NCI-H187 treated with DMSO at 0.1 percent for 48 hours (cell line): Measurements from ENCODE around the gene SPRED3.
A peak's percentile ranks its signal among the peaks of the same experiment; 100 is the strongest.
"Not testable (repeated sequence)": the region's sequence is repeated elsewhere in the genome, so short reads cannot be mapped to it uniquely, and the experiment has no call there.

Experiments used
- DNase-seq: peaks from one replicate; lab custom pipeline; 2025; lab: John Stamatoyannopoulos, UW

Gene SPRED3, protein sequence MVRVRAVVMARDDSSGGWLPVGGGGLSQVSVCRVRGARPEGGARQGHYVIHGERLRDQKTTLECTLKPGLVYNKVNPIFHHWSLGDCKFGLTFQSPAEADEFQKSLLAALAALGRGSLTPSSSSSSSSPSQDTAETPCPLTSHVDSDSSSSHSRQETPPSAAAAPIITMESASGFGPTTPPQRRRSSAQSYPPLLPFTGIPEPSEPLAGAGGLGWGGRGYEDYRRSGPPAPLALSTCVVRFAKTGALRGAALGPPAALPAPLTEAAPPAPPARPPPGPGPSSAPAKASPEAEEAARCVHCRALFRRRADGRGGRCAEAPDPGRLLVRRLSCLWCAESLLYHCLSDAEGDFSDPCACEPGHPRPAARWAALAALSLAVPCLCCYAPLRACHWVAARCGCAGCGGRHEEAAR

DNA sequence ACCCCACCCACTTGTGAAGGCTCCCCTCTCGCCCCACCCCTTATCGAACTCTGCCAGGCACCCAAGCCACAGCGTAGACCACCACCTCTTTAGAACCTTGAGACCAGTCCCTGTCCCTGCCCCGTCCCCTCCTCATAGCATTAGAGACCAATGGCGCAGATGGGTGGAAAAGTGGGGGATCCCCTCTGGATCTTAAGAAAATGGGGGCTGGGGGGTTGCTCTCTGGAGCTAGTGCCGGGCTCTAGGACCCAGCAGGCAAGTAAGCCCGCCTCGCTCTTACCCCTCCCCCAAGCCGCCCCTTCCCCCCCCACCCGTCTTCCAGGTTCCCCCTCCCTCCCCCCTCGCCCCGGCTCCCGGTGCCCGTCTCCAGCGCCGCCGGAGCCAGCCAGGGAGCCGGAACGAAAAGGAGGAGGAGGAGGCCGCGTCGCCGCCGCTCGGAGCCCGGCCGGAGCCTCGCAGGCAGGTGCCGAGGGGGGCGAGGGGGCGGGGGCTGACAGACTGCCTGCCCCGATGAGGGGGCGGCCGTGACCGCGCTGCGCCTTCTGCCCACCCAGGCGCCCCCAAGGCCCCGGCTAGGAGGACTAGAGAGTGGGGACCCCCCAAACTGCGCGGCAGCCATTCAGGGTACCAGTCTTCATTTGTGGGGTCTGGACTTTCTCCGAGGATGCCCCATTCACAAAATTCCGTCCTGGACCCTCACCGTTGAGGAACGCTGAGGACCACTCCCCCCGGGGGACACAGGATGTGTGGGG, at the start of gene SPRED3:
Gene SPRED3, plus strand, starts transcription at position 349 of the 752 bp plus-strand sequence. CDS start 1,606 bp downstream, outside the sequence.
- no peak for DNase-seq

DNA sequence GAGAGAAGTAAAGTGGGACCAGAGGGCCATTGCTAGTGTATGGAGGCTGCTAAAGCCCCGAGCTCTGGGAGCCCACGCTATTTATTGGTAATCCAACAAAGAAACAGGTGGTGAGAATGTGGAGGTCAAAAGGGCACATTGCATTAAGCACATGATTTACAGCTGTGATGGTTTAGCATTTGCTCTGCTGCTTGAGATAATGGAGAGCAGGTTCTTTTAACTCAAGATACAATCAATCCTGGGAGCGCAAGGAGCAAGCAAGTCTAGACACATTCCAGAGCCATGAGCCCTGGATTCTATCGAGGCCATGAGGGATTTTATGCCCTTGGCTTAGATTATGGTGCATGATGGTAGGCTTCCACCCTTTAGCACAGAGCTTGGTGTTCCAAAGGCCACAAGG, 49.5 kb upstream of the SPRED3 start:
- DNase-seq = not testable (repeated sequence)

DNA sequence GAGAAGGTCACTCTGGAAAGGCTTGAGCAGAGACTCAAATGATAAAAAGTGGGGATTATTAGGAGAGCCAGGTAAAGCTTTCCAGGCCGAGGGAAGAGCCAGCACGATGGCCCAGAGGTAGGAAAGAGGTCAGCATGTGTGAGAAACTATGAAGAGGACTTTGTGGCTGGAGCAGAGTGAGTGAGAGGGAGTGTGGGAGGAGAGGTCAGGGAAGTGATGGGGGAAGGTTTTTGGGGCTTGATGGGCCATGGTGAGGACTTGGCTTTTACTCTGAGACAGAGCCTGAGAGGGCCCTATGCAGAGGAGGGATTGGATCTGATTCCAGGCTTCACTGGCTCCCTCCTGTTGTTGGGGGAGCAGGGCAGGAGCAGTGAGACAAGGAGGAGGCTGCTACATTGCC, 47.6 kb upstream of the SPRED3 start:
- DNase-seq = no peak

DNA sequence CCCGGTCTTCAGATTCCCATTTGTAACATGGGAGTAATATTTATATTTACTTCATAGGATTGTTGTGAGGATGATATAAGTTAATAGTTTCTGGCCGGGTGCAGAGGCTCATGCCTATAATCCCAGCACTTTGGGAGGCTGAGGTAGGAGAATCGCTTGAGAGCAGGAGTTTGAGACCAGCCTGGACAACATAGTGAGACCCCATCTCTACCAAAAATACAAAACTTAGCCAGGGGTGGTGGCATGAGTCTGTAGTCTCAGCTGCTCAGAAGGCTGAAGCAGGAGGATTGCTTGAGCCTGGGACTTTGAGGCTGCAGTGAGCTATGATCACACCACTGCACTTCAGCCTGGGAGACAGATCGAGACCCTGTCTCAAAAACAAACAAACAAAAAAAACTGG, 41.7 kb upstream of the SPRED3 start:
- DNase-seq = no peak

DNA sequence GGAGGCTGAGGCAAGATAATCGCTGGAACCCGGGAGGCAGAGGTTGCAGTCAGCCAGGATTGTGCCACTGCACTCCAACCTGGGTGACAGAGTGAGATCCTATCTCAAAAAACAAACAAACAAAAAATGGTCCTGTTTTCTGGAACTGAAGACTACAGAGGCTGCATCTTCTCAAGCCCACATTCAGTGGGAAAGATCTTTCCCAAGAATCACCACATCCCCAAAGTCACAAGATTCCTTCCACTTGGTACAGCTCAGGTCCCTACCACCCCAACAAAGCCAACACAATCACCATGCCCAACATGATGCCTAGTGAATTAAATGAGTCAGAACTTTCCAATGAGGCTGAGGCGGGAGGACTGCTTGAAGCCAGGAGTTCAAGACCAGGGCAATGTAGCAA, 37.6 kb upstream of the SPRED3 start:
- no peak for DNase-seq

DNA sequence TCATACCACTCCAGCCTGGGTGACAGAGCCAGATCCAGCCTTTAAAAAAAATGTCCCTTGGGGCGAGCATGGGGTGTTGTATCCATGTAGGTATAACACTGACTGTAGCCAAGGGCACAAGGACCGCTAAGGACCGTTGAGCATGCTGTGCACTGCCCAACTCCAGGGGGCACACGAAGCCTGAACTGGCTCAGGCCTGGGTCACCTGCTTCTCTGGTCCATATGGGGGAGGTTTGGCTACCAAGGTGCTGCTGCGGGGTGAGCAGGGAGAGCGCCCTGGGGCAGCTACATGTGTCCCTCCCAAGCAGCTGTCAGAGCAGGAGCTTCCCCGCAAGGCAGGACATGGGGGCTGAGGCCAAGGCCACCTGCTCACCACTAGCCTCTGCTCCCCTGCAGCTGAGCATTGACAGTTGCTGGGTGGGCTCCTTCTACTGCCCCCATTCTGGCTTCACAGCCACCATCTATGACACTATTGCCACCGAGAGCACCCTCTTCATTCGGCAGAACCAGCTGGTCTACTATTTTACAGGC, 36.6 kb upstream of the SPRED3 start:
- DNase-seq = no peak

DNA sequence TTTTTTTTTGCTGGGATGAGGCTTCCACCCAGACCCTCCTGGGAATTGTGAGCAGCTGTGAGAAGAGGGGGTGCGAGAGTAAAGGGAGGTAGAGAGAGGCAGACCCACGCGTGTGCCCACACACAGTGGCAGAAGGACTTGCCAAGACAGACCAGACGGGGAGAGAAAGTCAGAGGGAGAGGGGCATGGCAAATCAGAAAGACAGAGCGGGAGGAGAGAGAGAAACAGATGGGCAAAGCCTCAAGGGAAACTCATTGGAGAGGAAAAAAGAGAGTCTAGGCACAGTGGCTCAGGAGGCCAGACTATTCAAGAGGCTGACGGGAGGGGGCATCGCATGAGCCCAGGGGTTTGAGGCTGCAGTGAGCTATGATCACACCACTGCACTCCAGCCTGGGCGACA, 35.9 kb upstream of the SPRED3 start:
- no peak for DNase-seq

DNA sequence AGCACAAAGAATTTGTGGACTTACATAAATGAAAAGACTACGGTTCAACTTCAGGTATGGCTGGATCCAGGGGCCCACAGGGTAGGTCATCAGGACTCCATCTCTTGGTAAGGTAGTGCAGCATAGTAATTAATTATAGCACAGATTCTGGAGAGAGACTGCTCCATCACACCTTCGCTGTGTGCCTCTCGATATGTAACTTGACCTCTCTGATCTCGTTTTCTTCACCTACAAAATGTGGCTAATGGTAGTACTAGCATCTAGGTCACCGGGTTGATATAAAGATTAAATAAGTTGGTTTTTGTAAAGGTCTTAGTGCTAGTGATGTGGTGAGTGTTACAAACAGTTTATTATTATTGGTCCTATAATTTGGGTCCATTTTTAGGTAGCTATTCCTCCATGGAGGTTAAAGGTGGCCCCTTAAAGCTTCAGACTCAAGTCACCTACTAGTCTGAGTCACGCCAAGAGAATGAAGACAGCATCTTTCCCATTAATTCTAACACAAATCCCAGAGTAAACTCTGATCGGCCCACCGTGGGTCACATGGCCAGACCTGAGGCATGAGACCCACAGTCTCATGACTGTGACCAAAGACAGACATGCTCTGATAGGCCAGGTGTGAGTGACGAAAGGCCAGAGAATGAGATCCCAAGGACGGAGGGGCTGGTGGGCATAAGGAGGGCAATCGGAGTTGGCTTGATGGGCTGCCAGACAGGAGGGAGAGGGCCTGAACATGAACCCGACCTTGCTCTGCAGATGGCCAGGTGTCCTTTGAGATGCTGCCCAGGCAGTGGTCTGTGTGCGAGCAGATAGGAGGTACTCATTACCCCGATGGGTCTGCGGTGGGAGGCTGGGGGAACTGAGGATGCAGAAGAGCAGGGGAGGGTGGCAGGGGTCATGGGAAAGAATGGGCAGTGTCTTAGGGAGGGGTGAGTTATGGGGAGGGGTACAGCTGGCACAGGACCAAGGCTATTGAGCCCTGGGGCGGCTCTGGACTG, 32.5 kb upstream of the SPRED3 start:
- DNase-seq = no peak

DNA sequence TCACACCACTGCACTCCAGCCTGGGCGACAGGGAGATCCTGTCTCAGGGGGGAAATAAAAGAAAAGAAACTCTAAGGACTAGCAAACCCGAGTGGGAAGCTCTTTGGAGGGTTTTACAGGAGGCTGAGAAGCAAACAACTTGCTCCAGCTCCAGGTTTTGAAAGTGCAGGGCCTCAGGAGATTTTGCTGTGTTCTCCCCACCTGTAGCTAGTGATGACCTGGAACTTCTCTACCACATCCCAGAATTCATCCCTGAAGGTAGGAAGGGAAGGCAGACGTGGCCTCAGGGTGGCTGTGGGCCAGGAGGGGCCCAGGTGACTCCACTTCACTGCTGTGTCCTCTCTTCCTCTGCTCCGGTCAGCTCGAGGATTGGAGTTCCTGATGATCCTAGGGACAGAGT, 30.4 kb upstream of the SPRED3 start:
- no peak for DNase-seq

DNA sequence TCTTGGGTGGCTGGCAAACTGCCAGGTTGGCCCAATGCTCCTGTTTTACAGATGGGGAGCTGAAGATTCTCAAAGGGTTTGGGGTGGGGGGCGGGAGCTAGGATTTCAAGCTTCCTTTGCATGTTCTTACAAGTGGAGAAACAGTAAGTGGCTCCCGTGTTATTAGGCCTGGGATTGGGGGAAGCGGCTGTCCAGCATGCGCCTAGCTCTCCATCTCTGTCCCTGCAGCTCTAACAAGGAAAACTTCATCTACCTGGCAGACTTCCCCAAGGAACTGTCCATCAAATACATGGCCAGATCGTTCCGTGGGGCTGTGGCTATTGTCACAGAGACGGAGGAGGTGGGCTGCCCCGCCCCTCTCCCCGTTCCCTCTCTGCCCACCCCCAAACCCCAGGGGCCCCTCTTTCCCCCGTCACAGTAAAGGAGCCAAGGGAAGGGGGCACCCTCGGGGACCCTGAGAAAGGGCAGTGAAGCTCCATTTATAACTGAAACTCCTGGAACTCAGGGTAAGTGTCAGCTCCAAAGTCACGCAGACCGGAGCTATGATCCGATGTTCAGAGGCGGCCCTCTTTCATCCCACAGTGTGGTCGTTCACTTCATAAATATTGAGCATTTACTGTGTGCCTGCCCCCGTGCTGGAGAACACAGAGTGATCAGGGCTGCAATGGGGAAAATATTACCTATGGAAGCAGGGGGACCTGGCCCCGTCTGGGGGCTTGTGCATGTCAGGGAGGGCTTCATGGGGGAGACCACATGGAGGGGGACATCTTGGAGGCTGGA, 29.1 kb upstream of the SPRED3 start:
- no peak for DNase-seq

DNA sequence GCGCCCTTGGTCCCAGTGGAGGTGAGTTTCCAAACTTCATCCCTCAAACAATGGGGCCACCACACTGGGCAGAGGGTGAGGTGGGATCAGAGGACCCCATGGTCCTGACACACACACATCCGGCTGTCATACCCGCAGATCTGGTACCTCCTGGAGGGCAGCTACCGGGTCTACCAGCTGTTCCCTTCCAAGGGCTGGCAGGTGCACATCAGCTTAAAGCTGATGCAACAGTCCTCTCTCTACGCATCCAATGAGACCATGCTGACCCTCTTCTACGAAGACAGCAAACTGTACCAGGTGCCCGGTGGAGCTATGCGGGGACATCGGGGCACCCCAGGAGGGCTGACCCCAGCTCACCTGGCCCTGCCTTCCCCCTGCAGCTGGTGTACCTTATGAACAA, 28.1 kb upstream of the SPRED3 start:
- DNase-seq = no peak

DNA sequence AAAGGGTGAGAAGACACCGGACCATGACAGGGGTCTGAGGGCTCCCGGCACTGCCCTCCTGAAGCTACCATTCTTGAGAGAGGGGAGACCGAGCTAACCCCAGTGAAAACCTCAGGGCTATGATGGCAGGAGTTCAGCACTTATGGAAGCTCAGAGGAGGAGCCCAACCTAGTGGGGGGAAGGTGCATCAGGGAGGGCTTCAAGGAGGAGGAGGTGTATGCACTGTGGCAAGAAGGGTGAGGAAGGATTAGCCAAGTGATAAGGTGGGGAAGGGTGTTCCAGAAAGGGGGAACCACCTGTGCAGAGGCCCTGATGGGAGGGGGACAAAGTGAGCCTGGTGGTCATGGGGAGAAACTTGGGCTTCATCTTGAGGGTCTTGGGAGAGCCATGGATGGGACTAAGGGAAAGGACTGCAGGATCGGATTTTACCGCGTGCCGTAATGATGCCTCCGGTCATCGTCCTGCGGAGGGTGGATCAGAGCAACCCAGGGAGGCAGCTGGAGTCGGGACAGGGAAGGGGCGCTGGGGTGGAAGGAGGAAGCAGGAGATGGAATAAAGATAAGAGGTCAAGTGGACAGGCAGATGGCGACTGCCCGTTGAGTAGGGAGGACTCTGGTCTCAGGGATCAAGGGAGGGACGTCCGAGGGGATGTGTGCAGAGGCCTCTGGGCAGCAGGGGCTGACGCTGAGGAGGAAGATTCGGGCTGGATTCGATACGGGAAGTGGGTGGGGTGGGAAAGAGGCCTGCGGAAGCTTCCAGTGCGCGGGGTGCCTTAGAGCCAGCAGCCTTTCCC, 27.5 kb upstream of the SPRED3 start:
- no peak for DNase-seq

DNA sequence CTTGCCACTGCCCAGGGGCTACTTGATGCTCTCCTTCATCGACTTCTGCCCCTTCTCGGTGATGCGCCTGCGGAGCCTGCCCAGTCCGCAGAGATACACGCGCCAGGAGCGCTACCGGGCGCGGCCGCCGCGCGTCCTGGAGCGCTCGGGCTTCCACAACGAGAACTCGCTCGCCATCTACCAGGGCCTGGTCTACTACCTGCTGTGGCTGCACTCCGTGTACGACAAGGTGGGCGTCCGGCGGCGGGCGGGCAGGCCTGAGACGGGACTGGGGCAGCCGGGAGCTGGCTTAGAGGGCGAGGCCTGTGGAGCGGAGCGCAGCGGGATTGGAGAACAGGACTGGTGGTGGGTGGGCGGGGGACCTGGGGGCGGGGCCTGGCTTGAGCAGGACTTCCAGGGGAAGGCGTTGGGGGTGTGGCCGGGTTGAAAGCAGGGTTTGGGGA, 26.8 kb upstream of the SPRED3 start:
- DNase-seq = peak; percentile 29

DNA sequence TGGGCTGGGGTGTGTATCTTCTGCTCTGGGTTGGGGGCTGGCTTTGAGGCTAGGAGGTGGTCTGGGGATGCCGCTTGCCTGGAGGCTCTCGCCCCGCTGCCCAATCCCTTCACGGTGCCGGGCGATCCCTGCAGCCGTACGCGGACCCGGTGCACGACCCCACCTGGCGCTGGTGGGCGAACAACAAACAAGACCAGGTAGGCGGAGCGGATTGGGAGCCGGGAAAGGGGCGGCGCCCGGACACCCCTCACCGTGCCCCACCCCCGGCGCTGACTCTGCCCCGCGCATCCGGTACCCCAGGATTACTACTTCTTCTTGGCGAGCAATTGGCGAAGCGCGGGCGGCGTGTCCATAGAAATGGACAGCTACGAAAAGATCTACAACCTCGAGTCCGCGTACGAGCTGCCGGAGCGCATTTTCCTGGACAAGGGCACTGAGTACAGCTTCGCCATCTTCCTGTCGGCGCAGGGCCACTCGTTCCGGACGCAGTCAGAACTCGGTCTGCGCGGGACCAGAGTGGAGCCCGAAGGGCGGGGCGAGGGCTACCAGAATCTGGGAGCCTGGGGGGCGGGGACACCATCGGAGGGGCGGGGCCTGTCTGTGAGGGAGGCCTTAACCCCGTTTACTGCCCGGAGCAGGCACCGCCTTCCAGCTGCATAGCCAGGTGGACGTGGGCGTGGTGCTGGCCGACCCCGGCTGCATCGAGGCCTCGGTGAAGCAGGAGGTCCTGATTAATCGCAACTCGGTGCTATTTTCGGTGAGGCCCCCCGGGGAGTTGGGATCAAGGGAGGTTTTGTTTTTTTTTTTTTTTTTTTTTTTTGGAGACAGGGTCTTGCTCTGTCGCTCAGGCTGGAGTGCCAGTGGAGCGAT, 26.2 kb upstream of the SPRED3 start:
- peak; percentile 10 for DNase-seq

DNA sequence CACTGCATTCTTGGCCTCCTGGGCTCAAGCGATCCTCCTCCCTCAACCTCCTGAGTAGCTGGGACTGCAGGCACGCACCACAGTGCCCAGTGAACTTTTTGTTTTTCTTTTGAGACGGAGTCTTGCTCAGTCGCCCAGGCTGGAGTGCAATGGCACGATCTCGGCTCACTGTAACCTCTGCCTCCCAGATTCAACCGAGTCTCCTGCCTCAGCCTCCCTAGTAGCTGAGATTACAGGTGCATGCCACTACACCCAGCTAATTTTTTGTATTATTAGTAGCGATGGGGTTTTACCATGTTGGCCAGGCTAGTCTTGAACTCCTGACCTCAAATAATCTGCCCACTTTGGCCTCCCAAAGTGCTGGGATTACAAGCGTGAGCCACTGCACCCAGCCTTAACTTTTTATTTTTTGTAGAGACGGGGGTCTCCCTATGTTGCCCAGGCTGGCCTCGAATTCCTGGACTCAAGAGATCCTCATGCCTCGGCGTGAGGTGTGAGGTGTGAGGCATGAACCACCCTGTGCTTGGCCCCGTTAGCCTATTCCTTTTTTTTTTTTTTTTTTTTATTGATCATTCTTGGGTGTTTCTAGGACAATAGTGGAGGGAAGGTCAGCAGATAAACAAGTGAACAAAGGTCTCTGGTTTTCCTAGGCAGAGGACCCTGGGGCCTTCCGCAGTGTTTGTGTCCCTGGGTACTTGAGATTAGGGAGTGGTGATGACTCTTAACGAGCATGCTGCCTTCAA, 25.4 kb upstream of the SPRED3 start:
- not testable (repeated sequence) for DNase-seq

DNA sequence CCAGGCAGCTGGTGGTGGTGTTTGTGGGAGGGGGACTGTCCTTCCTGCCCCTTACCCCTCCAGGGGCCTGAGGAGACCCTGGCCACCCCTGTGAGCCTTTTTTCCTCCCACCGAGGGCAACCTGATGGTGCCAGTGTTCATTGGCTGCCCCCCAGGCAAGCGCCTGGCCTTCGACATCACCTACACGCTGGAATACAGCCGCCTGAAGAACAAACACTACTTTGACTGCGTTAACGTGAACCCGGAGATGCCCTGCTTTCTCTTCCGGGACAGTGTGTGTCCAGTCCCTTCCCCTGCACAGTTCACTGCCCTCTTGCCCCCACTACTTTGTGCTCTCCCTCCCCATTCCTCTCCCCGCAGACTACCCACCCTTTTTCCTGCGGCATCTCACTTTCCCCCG, 21.5 kb upstream of the SPRED3 start:
- DNase-seq = no peak

DNA sequence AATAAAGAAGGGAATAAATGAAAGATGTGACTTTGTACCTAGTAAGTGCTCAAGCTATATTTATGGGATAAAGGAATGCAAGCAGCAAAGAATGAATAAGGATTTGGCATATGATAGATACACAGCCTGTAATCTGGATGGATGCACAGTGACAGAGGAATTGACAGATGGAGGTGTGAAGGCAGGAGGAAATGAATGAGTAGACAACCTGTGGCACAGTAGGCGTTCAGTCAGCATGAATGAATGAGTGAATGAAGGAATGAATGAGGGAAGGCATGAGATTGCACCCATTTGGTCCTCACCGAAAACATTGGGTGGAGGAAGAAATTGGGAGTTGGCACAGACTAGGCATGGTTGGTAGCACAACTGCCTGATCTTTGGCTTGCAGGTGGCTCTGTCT, 18.9 kb upstream of the SPRED3 start:
- DNase-seq = no peak

DNA sequence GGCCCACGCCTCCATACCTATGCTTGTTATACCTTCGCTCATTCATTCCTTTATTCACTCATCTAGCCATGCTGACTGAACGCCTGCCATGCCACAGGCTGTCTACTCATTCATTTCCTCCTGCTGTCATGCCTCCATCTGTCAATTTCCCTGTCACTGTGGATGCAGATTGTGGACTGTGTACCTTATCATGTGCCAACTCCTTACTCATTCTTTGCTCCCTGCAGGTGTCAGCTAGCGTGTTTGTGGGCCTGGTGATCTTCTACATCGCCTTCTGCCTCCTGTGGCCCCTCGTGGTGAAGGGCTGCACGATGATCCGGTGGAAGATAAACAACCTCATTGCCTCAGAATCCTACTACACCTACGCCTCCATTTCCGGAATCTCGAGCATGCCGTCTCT, 18.2 kb upstream of the SPRED3 start:
- no peak for DNase-seq

DNA sequence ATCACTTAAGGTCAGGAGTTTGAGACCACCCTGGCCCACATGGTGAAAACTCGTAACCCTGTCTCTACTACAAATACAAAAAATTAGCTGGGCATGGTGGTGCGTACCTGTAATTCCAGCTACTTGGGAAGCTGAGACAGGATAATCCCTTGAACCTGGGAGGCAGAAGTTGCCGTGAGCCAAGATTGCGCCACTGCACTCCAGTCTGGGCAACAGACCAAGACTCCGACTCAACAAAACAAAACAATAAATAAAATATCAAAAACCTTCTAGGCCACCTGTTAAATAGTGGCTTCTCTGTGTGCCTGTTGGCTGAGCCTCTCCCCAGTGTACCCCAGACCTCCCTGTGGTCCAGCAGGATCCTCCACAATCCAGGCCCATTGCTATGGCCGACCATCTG, 17.4 kb upstream of the SPRED3 start:
- DNase-seq = no peak
